Stomach (tissue), 4 donors: ENCODE results near the gene TJAP1.
"Not testable (repeated sequence)": the region's sequence is repeated elsewhere in the genome, so short reads cannot be mapped to it uniquely, and the experiment has no call there.

Experiments used
- CTCF ChIP-seq, 7 experiments: fragments of 450-650 bp in 4 of 7; fragments of 200-600 bp in 3 of 7; sonication (generic) in 3 of 7; IDR thresholded peaks; one replicate each; pipeline ENCODE4 v1.5.1; 2016 to 2019; ENCODE audit warnings: antibody characterized with exemption in 7 of 7, control low read depth in 2 of 7, mild to moderate bottlenecking in 1 of 7
- EP300 ChIP-seq: sonication (generic); formaldehyde crosslinking; IDR thresholded peaks from one replicate; pipeline ENCODE4 v1.6.1; 2017; ENCODE audit warnings: antibody characterized with exemption
- POLR2A ChIP-seq, 4 donors: fragments of 450-650 bp; IDR thresholded peaks; one replicate each; pipeline ENCODE4 v1.6.1; 2016; ENCODE audit warnings: antibody characterized with exemption in 4 of 4, control low read depth in 2 of 4, mild to moderate bottlenecking in 1 of 4, moderate library complexity in 1 of 4
- POLR2AphosphoS5 ChIP-seq, 3 donors: sonication (generic); formaldehyde crosslinking; IDR thresholded peaks; one replicate each; pipeline ENCODE4 v1.6.1; 2016; ENCODE audit warnings: antibody characterized with exemption in 3 of 3

GRCh38 chr6:43539409-43539808 lies 62.0 kb downstream of the TJAP1 start:
- not testable (repeated sequence) for TF ChIP-seq EP300; CTCF (IDR thresholded peaks at IDR 0.05); POLR2A (IDR thresholded peaks at IDR 0.05); POLR2AphosphoS5 (IDR thresholded peaks at IDR 0.05)
